Endometrial microvascular endothelial cells (primary cell): ENCODE data around the gene CRTAC1. TPM values are rescaled to one million over a fixed set of nuclear protein-coding genes. Genes with fewer than 3 reads are reported as not detected.

Experiments used
- in situ Hi-C: cut with HindIII; loops from 2 replicates; pipeline ENCODE4 v1.10.0; 2017; ENCODE audit warnings: low sequenced_read_pairs, low pct_unique_long_range_greater_than_20kb; ENCODE audit errors: inconsistent ontology term
- total RNA-seq: library from RNA; depleted of rRNA; stranded (reverse); fragments of >200 nt; gene quantifications from one replicate; pipeline ENCODE4 v1.2.3, GENCODE V29; 2015; ENCODE audit errors: inconsistent ontology term

CRTAC1 gene
- total RNA-seq, 1 donor from 2014 or later, result not detected

DNA sequence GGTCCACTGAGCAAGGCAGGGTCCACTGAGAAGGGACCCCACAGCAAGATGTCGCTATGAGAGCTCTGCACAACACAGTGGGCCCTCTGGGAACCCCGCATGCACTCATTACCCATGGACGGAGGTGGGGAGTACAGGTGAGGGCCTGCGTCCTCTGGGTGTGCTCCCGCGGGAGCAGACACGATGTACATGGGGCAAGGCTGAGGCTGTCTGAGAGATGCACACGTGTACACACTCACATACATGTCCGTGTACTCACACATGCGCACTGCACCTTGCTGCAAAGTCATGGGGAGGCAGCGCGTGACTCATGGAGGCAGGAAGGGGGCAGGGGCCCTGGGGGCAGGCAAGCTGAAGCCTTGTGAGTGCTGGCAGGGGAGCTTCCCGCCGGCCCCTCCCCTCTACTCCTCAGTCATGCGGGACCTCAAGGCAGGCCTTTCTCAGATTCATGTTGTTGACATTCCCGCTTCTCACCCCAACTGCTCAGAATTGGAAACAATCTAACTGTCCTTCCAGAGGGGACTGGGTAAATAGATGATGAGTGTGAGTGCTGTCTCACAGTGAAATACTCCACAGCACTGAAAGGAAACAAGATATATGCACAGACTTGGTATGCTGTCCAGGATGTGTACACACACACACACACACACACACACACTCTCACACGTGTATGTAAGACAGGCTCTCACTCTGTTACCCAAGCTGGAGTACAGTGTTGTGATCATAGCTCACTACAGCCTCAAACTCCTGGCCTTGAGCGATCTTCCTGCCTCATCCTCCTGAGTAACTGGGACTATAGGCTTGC, 140.8 kb downstream of the CRTAC1 start:
- in situ Hi-C loops, result no loop called here

- in situ Hi-C loops, result no loop called here
Observed at GRCh38 chr10:97888641-97889262, 141.7 kb downstream of the CRTAC1 start.

DNA sequence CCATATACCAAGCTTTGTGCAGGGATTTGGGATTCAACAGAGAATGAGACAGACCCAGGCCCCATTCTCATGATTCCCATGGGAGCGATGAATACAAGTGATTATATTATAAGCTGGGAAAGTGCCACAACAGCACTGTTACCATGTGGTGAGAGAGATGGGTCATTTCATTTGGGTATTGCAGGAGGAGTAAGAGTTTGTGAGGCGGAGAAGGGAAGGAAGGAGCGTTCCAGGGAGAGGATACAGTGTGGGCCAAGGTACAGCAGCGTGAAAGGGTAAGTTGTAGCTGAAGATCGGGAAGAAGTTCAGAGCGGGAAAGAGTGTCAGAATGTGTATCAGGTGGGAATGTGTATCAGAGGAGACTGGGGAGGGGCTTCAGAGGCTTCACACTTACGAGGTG, 142.3 kb downstream of the CRTAC1 start:
- in situ Hi-C loops, result no loop called here

DNA sequence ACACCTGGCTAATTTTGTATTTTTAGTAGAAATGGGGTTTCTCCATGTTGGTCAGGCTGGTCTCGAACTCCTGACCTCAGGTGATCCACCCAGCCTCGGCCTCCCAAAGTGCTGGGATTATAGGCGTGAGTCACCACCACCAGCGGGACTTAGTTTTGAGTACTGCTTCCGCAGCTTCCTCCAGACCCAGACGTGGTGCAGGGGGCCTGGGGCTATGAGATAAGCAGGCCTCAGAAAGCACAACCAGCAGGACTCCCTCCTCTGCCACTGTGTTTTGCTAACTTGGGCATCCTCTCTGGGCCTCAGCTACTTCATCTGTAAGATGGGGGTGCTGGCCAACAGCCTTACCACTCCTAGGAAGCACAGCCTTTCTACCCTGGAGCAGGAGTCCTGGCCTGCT, 143.0 kb downstream of the CRTAC1 start:
- in situ Hi-C loops, result no loop called here

- in situ Hi-C loops, result no loop called here
Observed at GRCh38 chr10:97886286-97886685, 144.1 kb downstream of the CRTAC1 start.

DNA sequence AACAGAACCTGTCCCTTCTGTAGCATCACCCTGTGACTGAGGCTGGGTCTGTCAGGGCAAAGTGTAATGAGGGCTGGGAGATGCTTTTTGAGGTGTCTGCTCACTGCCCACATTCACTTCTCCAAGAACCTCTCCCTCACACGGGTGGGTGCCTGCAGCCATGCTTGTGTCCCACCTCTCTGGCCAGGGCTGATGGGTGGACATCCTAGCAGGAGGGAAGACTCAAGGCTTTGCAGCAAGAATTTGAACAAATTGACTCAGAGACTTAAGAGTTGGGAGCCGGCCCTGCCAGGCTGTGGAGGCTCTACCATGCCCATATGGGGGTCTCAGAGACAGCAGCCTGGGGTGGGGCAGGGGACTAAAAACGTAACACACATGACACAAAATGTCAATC, 147.3 kb downstream of the CRTAC1 start:
- in situ Hi-C loops, result no loop called here

GRCh38 chr10:97882142-97883091, 148.0 kb downstream of the CRTAC1 start:
- in situ Hi-C loops, result no loop called here

- in situ Hi-C loops, result no loop called here
Observed at GRCh38 chr10:97880109-97880508, 150.3 kb downstream of the CRTAC1 start.

GRCh38 chr10:97879241-97879640, 151.2 kb downstream of the CRTAC1 start:
- in situ Hi-C loops, result no loop called here

DNA sequence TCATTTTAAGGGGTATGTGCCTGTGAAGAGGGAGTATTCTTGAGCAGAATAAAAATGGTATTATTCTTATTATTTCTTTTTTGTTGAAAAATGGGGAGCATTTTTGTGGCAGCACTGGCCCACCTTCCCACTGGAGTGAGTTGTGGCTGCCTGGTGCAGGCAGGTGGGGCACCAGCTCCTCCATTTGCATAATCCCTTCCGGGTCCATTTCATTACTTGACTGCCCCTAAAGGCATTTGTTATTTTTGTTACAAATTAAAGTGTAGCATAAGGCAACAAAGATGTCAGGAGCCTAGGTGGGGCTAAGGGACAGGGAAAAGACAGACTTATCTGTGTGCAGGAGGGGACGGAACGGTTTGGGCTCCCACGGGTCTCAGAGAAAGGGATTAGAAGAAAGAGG, 154.0 kb downstream of the CRTAC1 start:
- in situ Hi-C loops, result no loop called here

GRCh38 chr10:97875391-97875790, 155.0 kb downstream of the CRTAC1 start:
- in situ Hi-C loops, result no loop called here

- in situ Hi-C loops, result no loop called here
Observed at GRCh38 chr10:97874332-97874731, 156.1 kb downstream of the CRTAC1 start.

GRCh38 chr10:97873569-97873968, 156.9 kb downstream of the CRTAC1 start:
- in situ Hi-C loops, result no loop called here

- in situ Hi-C loops, result no loop called here
Observed at GRCh38 chr10:97870990-97871389, 159.4 kb downstream of the CRTAC1 start.

- in situ Hi-C loops, result no loop called here
Observed at GRCh38 chr10:97869091-97870042, 161.1 kb downstream of the CRTAC1 start.

GRCh38 chr10:97868134-97868685, 162.2 kb downstream of the CRTAC1 start:
- in situ Hi-C loops, result no loop called here

DNA sequence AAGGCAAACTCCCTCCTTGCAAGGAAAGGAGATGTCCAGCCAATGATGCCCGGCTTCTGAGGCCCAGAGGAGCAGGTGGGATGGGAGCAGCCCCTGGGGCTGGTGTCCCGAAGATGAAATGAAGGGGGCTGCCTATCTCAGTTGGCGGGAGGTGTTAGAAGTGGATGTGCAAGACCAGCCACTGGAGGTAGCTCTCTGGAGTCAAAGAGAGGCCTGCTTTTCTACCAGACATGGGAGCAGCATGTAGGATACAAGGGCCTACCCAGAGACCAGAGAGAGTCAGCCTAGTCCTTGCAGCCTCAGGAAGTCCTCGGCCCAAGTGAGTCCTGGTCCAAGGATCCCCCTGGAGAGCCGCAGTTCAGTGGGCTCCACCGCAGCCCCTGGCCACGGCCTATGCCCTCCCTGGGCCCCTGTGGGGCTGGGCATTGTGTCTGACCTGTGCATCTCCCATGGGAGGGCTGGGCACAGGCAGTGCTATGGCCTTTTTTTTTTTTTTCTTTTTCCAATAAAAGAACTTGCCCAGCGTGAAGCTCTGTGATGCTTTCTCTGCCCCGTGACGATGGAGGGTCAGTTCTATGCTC, 163.1 kb downstream of the CRTAC1 start:
- in situ Hi-C loops, result no loop called here
